ENCODE results near the gene PRLH. TPM values are rescaled to one million over a fixed set of nuclear protein-coding genes. Genes with fewer than 3 reads are reported as not detected.

Gene PRLH
- total and polyA plus RNA-seq, 12 donors = not detected

DNA sequence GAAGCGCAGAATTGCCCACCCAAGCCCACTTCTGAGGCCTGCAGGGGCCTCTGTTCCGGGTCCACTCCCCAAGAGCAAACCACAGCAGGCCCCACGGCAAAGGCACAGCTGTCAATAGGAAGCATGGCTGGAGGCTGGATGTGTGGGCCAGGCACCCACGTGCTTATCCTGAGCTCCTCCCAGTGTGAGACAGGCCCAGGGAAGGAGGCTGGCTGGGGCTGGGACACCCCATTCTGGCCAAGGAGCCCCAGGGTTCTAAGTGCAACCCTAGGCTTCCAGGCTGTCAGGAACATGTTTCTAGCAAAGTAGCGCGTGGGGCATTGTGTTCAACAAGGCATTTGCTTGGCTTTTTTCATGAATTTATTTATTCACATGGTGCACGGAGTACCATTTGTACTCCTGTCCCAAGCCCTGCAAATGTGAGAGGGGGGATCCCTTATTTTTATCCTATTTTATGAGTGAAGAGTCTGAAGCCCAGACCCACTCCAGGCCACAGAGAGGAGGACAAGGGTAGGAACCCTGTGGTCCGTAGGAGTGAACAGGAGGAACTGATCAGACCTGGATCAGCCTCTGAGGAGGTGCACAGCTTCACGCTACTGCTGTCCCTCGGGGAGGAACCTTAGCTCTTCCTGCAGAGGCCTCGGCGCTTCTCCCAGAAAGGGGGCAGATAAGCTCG is 30.3 kb downstream of the PRLH start:
- H3K9me3 ChIP-seq (replicated peaks in 1 of 3) = no peaks in the 10 kb centered on the region
- H3K4me3 ChIP-seq = no peak overlapping the region
- intact Hi-C loops (cut with DNase I) = loop anchor here in 1 of 2 donors (10.0 kb wide), 1 partner anchor 68 kb away; no protein-coding TSS in a partner anchor
- 92 to 94% (median 92%) methylated on average over 9 to 13 of the region's 13 CpGs for WGBS, 4 donors
- no peaks in the 10 kb centered on the region for H3K36me3 ChIP-seq (replicated peaks in 1 of 2)
- H3K4me1 ChIP-seq (replicated peaks in 1 of 2) = peaks cover 23 to 25% of the 10 kb centered on the region in 2 donors
- H3K27ac ChIP-seq = no peak overlapping the region
- DNase-seq = no peak
- no peaks in the 10 kb centered on the region for H3K27me3 ChIP-seq
- TF ChIP-seq, protein P1, sequence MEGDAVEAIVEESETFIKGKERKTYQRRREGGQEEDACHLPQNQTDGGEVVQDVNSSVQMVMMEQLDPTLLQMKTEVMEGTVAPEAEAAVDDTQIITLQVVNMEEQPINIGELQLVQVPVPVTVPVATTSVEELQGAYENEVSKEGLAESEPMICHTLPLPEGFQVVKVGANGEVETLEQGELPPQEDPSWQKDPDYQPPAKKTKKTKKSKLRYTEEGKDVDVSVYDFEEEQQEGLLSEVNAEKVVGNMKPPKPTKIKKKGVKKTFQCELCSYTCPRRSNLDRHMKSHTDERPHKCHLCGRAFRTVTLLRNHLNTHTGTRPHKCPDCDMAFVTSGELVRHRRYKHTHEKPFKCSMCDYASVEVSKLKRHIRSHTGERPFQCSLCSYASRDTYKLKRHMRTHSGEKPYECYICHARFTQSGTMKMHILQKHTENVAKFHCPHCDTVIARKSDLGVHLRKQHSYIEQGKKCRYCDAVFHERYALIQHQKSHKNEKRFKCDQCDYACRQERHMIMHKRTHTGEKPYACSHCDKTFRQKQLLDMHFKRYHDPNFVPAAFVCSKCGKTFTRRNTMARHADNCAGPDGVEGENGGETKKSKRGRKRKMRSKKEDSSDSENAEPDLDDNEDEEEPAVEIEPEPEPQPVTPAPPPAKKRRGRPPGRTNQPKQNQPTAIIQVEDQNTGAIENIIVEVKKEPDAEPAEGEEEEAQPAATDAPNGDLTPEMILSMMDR (IDR thresholded peaks at IDR 0.05) = no peak
- no peak for TF ChIP-seq POLR2A (IDR thresholded peaks at IDR 0.05)

DNA sequence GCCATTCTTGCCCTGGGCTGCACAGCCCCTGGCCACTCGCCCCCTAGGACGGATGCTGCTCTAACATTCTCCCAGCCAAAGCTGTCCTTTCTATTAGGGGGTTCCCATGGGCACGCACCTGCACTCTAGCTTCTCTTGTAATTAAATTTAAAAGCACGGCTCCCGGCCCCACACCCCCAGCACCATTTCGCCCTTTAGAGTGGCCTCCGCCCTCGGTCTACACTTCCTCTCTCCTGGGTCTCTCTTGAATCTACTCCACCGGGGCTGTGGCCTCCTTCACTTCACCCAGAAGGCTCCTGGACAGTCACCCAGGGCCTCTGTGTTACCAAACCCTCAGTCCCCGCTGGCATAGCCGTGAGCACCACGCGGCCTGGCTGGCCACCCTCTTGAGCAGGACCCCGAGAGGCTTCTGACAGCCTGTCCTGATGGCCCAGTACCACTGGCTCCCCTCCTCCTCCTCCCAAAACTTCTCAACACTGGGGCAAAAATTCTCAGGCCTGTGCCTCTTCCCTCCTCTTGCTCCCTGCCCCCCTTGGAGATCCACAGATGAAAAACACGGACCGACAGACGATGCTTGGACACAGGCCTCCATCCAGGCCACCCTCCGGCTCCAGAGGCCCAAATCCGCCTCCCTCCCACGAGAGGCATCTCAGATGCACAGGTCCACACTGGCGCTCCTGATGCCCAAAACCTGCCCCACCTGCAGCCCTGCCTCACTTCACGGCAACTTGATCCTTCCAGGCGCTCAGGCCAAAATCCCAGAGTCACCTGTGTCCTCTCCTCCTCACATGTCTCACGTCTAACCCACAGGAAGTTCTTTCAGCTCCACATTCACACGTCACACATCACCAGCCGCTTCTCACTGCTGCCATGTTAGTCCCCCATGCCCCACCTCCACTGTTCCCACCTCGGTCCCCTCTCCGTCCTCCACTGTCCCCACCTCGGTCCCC is 31.1 kb downstream of the PRLH start:
- intact Hi-C loops (cut with DNase I) = loop anchor here in 1 of 2 donors (10.0 kb wide), 1 partner anchor 67 kb away; no protein-coding TSS in a partner anchor
- Histone ChIP-seq H3K27me3 (no peaks in the 10 kb centered on the region), H3K36me3 (replicated peaks in 1 of 2) (no peaks in the 10 kb centered on the region), H3K4me3 (no peak overlapping the region), H3K27ac (no peak overlapping the region), H3K4me1 (replicated peaks in 1 of 2) (peaks cover 23 to 25% of the 10 kb centered on the region in 2 donors), H3K9me3 (replicated peaks in 1 of 3) (no peaks in the 10 kb centered on the region)
- no peak for DNase-seq
- TF ChIP-seq, protein P1 (IDR thresholded peaks at IDR 0.05) = no peak
- TF ChIP-seq POLR2A (IDR thresholded peaks at IDR 0.05) = no peak
- WGBS, 4 donors = 91 to 95% (median 93%) methylated on average over 26 to 29 of the region's 29 CpGs

DNA sequence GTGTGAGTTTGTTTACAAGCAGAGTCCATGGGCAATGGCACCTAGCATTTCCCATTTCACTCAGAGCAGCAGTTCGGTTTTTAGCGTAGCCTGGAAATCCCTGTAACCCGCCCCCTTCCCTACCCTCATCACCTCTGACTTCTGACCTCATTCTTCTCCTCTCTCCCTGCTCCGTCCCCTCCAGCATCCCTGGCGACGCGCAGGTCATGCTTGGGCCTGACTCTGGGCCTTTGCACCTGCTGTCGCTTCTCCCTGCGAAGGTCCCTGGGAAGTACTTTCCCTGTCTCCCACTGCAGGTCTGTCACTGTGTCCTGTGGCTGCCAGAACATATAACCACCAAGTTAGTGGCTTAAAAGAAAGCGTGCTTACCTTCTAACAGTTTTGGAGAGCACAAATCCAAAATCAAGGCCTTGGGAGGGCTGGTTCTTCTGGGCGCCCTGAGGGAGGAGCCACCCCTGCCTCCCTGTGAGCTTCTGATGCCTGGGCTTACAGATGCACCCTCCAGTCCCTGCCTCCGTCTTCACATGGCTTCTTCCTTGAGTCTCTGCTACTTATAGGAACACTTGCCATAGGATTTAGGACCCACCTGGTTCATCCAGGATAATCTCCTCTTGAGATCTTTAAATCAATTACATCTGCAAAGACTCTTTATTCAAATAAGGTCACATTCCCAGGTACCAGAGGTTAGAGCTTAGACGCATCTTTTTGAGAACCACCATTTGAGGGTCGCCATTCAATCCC is 32.3 kb downstream of the PRLH start:
- peaks cover 23 to 25% of the 10 kb centered on the region in 2 donors for H3K4me1 ChIP-seq (replicated peaks in 1 of 2)
- H3K9me3 ChIP-seq (replicated peaks in 1 of 3) = no peaks in the 10 kb centered on the region
- intact Hi-C loops (cut with DNase I) = loop anchor here in 1 of 2 donors (10.0 kb wide), 1 partner anchor 66 kb away; no protein-coding TSS in a partner anchor
- no peak for TF ChIP-seq POLR2A (IDR thresholded peaks at IDR 0.05)
- TF ChIP-seq, protein P1 (IDR thresholded peaks at IDR 0.05) = no peak
- DNase-seq = no peak
- no peak overlapping the region for H3K4me3 ChIP-seq
- 91 to 95% (median 92%) methylated on average over 14 of the region's 14 CpGs for WGBS, 4 donors
- H3K27me3 ChIP-seq = no peaks in the 10 kb centered on the region
- no peak overlapping the region for H3K27ac ChIP-seq
- H3K36me3 ChIP-seq (replicated peaks in 1 of 2) = no peaks in the 10 kb centered on the region
